K562 (cell line): Measurements from ENCODE around the gene CERS6.

Experiments used
- ADNP ChIP-seq: fragments of 200-800 bp; sonication (Bioruptor generic); IDR thresholded peaks from 2 replicates; pipeline ENCODE4 v1.6.1; 2016; ENCODE audit warnings: missing genetic modification characterization, missing compliant biosample characterization
- ARNT ChIP-seq, 2 experiments: fragments of 450-650 bp; IDR thresholded peaks; 2 replicates each; pipeline ENCODE4 v1.6.1; 2016; ENCODE audit warnings: mild to moderate bottlenecking in 1 of 2
- CTCF ChIP-seq, 3 experiments: IDR thresholded peaks in 2 of 3; conservative IDR thresholded peaks in 1 of 3; 2 replicates each; pipeline ENCODE4 v1.5.1; 2011 to 2012; ENCODE audit warnings: low read length in 3 of 3, mild to moderate bottlenecking in 3 of 3, control low read depth in 2 of 3, improper control_type of control experiment in 1 of 3, inconsistent platforms in 1 of 3, low read depth in 1 of 3, mixed read lengths in 1 of 3, moderate library complexity in 1 of 3; ENCODE audit not compliant: insufficient read depth in 2 of 3
- GABPB1 ChIP-seq: sonication (generic); formaldehyde crosslinking; IDR thresholded peaks from 2 replicates; pipeline ENCODE4 v1.8.0; 2022; ENCODE audit warnings: mild to moderate bottlenecking, missing genetic modification reagents
- KDM1A ChIP-seq, 2 experiments: fragments of 450-650 bp; IDR thresholded peaks; 2 replicates each; pipeline ENCODE4 v1.6.1; 2016; ENCODE audit warnings: mild to moderate bottlenecking in 2 of 2
- REST ChIP-seq, 2 experiments: fragments of 450-650 bp; formaldehyde crosslinking in 1 of 2; IDR thresholded peaks; 2 replicates each; pipeline versions ENCODE4 v1.4.0 to v1.6.1; 2014 to 2020; ENCODE audit warnings: mild to moderate bottlenecking in 2 of 2, borderline replicate concordance in 1 of 2, low read depth in 1 of 2
- SAFB2 ChIP-seq: fragments of 200-400 bp; formaldehyde crosslinking; IDR thresholded peaks from 2 replicates; pipeline ENCODE4 v1.6.1; 2018; ENCODE audit warnings: borderline replicate concordance, low read length, low read depth, moderate library complexity; ENCODE audit not compliant: severe bottlenecking
- USF2 ChIP-seq: sonication (generic); formaldehyde crosslinking; IDR thresholded peaks from 2 replicates; pipeline ENCODE4 v1.5.0; 2020; ENCODE audit warnings: missing genetic modification reagents
- ZNF175 ChIP-seq: fragments of 200-800 bp; sonication (Bioruptor generic); IDR thresholded peaks from 2 replicates; pipeline ENCODE4 v1.6.1; 2016; ENCODE audit warnings: low read depth, mild to moderate bottlenecking, missing genetic modification characterization, missing compliant biosample characterization
- ZNF212 ChIP-seq: fragments of 450-650 bp; formaldehyde crosslinking; IDR thresholded peaks from 2 replicates; pipeline ENCODE4 v1.4.0; 2020; ENCODE audit warnings: mild to moderate bottlenecking

GRCh38 chr2:168691221-168691620 is 235.1 kb downstream of the CERS6 start:
- TF ChIP-seq ZNF175 (CRISPR knock-in tag), result no peak
- TF ChIP-seq SAFB2, result no peak
- no peak for TF ChIP-seq REST (IDR thresholded peaks at IDR 0.05; ENCODE audit: borderline replicate concordance)
- TF ChIP-seq REST (CRISPR knock-in tag; IDR thresholded peaks at IDR 0.05; ENCODE audit: low read depth), result no peak
- TF ChIP-seq ADNP (tag), result no peak
- no peak for TF ChIP-seq CTCF (IDR thresholded peaks at IDR 0.05 in 2 of 3, conservative IDR thresholded peaks at IDR 0.05 in 1 of 3; ENCODE audit: insufficient read depth in 2 of 3, low read depth in 1 of 3, low read length in 3 of 3)
- TF ChIP-seq GABPB1, result no peak
- TF ChIP-seq ARNT (IDR thresholded peaks at IDR 0.05), result no peak
- no peak for TF ChIP-seq ZNF212 (CRISPR knock-in tag)
- TF ChIP-seq KDM1A (IDR thresholded peaks at IDR 0.05), result no peak
- no peak for TF ChIP-seq USF2 (CRISPR knock-in tag)
